OCI-LY3 (cell line): ENCODE measurements around the gene CDH18.
A peak's percentile ranks its signal among the peaks of the same experiment; 100 is the strongest.

Source experiments
- H2AFZ ChIP-seq: fragments of 200-600, 300-600 bp; shearing (Covaris generic); 2 replicates; pipeline ENCODE4 v1.6.0; 2014; ENCODE audit warnings: antibody characterized with exemption, low read depth, low read length
- H3K27ac ChIP-seq: fragments of 200-600, 300-600 bp; sonication (generic); 2 replicates; pipeline ENCODE4 v1.5.1; 2014; ENCODE audit warnings: mild to moderate bottlenecking, low read length, moderate library complexity, mixed read lengths
- H3K27me3 ChIP-seq: fragments of 200-600, 300-600 bp; sonication (generic); 2 replicates; pipeline ENCODE4 v1.6.1; 2014; ENCODE audit warnings: low read depth, low read length, mixed read lengths
- H3K36me3 ChIP-seq: fragments of 200-600, 300-600 bp; sonication (generic); replicated peaks from 2 replicates; pipeline ENCODE3; 2014; ENCODE audit warnings: low read depth, low read length, mixed read lengths
- H3K4me1 ChIP-seq: fragments of 300-600, 200-600 bp; sonication (generic); 2 replicates; pipeline ENCODE4 v1.6.1; 2014; ENCODE audit warnings: low read length, mixed read lengths
- H3K4me2 ChIP-seq: fragments of 200-600, 300-600 bp; sonication (generic); 2 replicates; pipeline ENCODE4 v1.6.1; 2014; ENCODE audit warnings: low read length, mixed read lengths
- H3K4me3 ChIP-seq: fragments of 300-600, 200-600 bp; sonication (generic); 2 replicates; pipeline ENCODE4 v1.5.1; 2014; ENCODE audit warnings: antibody characterized with exemption, mild to moderate bottlenecking, low read length, moderate library complexity
- H3K79me2 ChIP-seq: fragments of 300-600, 200-600 bp; shearing (Covaris generic); 2 replicates; pipeline ENCODE4 v1.6.1; 2014; ENCODE audit warnings: mild to moderate bottlenecking, low read length, mixed read lengths
- H3K9ac ChIP-seq: fragments of 300-600, 200-600 bp; shearing (Covaris generic); 2 replicates; pipeline ENCODE4 v1.6.0; 2014; ENCODE audit warnings: mild to moderate bottlenecking, low read length, moderate library complexity
- H3K9me3 ChIP-seq: fragments of 200-600, 300-600 bp; shearing (Covaris generic); 2 replicates; pipeline ENCODE4 v1.6.1; 2014; ENCODE audit warnings: low read length, mixed read lengths; ENCODE audit not compliant: insufficient read depth
- H4K20me1 ChIP-seq: fragments of 200-600, 300-600 bp; sonication (generic); 2 replicates; pipeline ENCODE4 v1.6.1; 2016; ENCODE audit warnings: low read length, mixed read lengths; ENCODE audit not compliant: insufficient read depth
- EZH2phosphoT487 ChIP-seq: fragments of 200-600 bp; shearing (Covaris generic); IDR thresholded peaks from 2 replicates; pipeline ENCODE4 v1.6.1; 2018; ENCODE audit warnings: antibody characterized with exemption, mixed run types, low read depth
- TF ChIP-seq, protein P1 (sequence below): fragments of 200-600, 300-600 bp; sonication (generic); IDR thresholded peaks from 2 replicates; pipeline ENCODE4 v1.5.1; 2014; ENCODE audit warnings: antibody characterized with exemption, low read length, low read depth

Gene CDH18

DNA sequence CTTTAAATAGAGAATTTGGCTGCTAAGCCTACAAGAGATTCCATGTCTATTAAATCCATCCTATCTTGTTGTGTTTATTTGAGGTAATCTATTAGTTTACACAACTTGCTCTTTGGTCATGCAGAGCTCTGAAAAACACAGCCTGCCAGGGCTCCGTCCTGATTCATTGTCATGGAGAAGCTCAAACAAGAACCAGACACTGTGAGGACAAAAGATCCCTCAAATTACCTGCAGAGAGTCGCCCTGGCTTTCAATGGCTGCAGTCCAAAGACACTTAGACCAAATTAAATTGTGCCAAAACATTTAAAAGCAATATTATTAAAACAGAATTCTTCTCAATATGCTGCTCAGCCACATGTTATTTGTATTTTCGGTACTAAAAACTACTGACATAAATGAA lies 60.1 kb downstream of the CDH18 start:
- no peaks in the 10 kb centered on the region for H3K36me3 ChIP-seq
- H3K9me3 ChIP-seq: no peaks in the 10 kb centered on the region
- H3K27me3 ChIP-seq: no peaks in the 10 kb centered on the region
- TF ChIP-seq EZH2phosphoT487: no peak
- TF ChIP-seq, protein P1, sequence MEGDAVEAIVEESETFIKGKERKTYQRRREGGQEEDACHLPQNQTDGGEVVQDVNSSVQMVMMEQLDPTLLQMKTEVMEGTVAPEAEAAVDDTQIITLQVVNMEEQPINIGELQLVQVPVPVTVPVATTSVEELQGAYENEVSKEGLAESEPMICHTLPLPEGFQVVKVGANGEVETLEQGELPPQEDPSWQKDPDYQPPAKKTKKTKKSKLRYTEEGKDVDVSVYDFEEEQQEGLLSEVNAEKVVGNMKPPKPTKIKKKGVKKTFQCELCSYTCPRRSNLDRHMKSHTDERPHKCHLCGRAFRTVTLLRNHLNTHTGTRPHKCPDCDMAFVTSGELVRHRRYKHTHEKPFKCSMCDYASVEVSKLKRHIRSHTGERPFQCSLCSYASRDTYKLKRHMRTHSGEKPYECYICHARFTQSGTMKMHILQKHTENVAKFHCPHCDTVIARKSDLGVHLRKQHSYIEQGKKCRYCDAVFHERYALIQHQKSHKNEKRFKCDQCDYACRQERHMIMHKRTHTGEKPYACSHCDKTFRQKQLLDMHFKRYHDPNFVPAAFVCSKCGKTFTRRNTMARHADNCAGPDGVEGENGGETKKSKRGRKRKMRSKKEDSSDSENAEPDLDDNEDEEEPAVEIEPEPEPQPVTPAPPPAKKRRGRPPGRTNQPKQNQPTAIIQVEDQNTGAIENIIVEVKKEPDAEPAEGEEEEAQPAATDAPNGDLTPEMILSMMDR: no peak
- no peaks in the 10 kb centered on the region for H3K79me2 ChIP-seq
- H3K4me3 ChIP-seq: no peak overlapping the region
- no peak overlapping the region for H3K27ac ChIP-seq
- no peak overlapping the region for H3K4me2 ChIP-seq
- no peaks in the 10 kb centered on the region for H4K20me1 ChIP-seq
- H2AFZ ChIP-seq: peak overlapping the region; percentile 9; the same call in 1 of the 2 replicates
- H3K4me1 ChIP-seq: peaks cover 12% of the 10 kb centered on the region
- H3K9ac ChIP-seq: no peak overlapping the region

DNA sequence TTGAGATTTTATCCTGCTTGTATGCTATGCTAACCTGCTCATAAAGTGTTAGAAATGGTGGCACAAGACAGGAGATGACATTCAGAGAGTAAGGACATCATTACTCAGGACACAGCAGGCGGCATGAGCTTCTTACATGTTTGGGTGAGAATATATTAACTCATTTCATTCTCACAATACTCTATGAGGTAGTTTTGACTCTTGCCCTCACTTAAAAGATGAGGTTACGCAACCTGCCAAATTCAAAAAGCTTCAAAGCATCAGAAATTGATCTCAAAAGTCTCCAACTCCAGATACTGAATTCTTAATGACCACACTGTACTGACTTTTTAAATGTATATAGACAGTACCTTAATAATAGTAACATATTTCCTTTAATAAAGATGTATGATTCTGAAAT lies 60.8 kb downstream of the CDH18 start:
- Histone ChIP-seq H3K4me2 (no peak overlapping the region), H3K4me1 (peaks cover 12% of the 10 kb centered on the region), H2AFZ (no peak overlapping the region), H3K27me3 (no peaks in the 10 kb centered on the region), H3K79me2 (no peaks in the 10 kb centered on the region), H3K27ac (no peak overlapping the region), H3K4me3 (no peak overlapping the region), H3K9ac (no peak overlapping the region), H3K9me3 (no peaks in the 10 kb centered on the region), H3K36me3 (no peaks in the 10 kb centered on the region), H4K20me1 (no peaks in the 10 kb centered on the region)
- TF ChIP-seq, protein P1: no peak
- no peak for TF ChIP-seq EZH2phosphoT487

DNA sequence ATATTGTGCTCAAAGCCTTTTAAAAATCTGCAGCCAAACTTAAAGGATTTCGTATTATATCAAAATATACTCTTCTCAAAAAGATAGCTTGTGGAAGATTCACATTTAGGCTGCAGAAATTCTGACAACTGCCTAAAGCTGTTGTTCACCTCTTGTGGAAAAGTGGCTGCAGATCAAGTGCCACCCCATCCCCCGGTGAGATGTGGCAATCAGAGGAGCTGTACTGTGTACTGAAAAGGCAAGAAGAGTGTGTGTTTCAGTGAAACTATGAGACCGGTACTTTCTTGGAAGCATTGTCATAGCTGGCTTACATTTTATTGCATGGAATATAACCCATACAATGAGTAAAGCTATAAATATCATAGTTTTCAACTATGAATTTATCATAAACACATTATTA lies 64.3 kb downstream of the CDH18 start:
- Histone ChIP-seq H3K27me3 (no peaks in the 10 kb centered on the region), H4K20me1 (no peaks in the 10 kb centered on the region), H3K36me3 (no peaks in the 10 kb centered on the region), H3K4me3 (no peak overlapping the region), H2AFZ (no peak overlapping the region), H3K4me1 (peaks cover 5% of the 10 kb centered on the region), H3K4me2 (no peak overlapping the region), H3K9ac (no peak overlapping the region), H3K9me3 (no peaks in the 10 kb centered on the region), H3K79me2 (no peaks in the 10 kb centered on the region), H3K27ac (no peak overlapping the region)
- TF ChIP-seq, protein P1: no peak
- TF ChIP-seq EZH2phosphoT487: no peak

DNA sequence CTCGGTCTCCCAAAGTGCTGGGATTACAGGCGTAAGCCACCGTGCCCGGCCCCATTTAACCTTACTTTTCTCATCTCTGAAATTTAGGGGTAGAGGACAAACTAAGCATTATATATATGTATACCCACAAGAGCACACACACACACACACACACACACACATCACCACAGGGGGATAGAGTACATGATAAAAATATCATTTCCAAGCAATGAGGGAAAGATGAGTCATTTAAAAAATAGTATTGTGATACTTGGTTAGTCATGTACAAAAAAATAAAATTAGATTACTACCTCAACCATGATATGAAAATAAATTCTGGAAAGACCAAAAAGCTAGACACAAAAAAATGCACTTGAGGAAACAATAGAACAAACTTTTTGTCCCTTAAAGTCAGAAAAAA lies 67.2 kb downstream of the CDH18 start:
- no peaks in the 10 kb centered on the region for H3K27me3 ChIP-seq
- H3K36me3 ChIP-seq: no peaks in the 10 kb centered on the region
- no peaks in the 10 kb centered on the region for H3K9me3 ChIP-seq
- no peaks in the 10 kb centered on the region for H4K20me1 ChIP-seq
- TF ChIP-seq, protein P1: no peak
- no peak for TF ChIP-seq EZH2phosphoT487
- no peak overlapping the region for H3K27ac ChIP-seq
- H3K79me2 ChIP-seq: no peaks in the 10 kb centered on the region
- H3K4me1 ChIP-seq: no peaks in the 10 kb centered on the region
- no peak overlapping the region for H3K4me3 ChIP-seq
- H3K9ac ChIP-seq: no peak overlapping the region
- no peak overlapping the region for H2AFZ ChIP-seq
- no peak overlapping the region for H3K4me2 ChIP-seq
